ENCODE data around the gene ANKRD34B. TPM values are rescaled to one million over a fixed set of nuclear protein-coding genes. Genes with fewer than 3 reads are reported as not detected.
A peak's percentile ranks its signal among the peaks of the same experiment; 100 is the strongest.

The ANKRD34B gene
- total RNA-seq, 1 donor from 2014 or later, result not detected

- FAIRE-seq, result no peak
- Histone ChIP-seq H3K27me3 (ENCODE audit: control insufficient read depth, insufficient read depth, low read length) (no peaks in the 10 kb centered on the region), H3K4me3 (ENCODE audit: low read depth, low read length) (no peak overlapping the region), H3K36me3 (ENCODE audit: control insufficient read depth, insufficient read depth, low read length) (no peaks in the 10 kb centered on the region)
- no peak for TF ChIP-seq CTCF (IDR thresholded peaks at IDR 0.05; ENCODE audit: insufficient read depth, low read length, severe bottlenecking)
- no peak for DNase-seq (ENCODE audit: low read depth)
Observed at GRCh38 chr5:80541392-80541791, 28.7 kb downstream of the ANKRD34B start.

DNA sequence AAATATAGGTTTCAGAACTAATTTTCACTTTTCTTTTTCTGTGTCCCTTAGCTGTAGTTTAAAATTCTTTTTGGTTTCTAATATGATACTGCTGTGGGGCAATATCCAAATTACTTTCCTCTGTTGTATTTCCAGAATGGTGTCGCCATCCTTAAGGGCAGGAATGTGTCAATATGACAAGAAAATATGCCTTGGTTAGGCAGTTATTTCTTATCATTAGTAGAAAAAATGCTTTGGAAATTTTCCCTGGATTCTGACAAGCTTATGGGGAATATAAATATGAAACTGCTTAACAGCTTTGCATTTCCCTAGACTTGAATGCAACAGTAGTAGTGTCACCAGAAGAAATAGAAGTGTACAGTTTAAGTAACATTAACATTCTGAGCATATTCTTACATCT is 29.4 kb downstream of the ANKRD34B start:
- TF ChIP-seq CTCF (IDR thresholded peaks at IDR 0.05; ENCODE audit: insufficient read depth, low read length, severe bottlenecking), result no peak
- no peak for FAIRE-seq

DNA sequence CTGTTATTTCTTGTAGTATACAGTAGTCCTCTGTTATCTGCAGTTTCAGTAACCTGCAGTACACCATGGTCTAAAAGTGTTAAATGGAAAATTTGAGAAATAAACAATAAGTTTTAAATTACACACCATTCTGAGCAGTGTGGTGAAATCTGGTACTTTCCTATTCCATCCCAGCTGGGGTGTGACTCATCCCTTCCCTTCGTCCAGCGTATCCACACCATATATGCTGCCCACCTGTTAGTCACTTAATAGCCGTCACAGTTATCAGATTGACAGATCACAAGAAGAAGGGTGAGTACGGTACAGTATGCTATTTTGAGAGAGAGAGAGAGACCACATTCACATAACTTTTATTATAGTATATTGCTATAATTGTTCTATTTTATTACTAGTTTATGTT is 53.3 kb downstream of the ANKRD34B start:
- H3K36me3 ChIP-seq (ENCODE audit: control insufficient read depth, insufficient read depth, low read length), result no peaks in the 10 kb centered on the region
- H3K27me3 ChIP-seq (ENCODE audit: control insufficient read depth, insufficient read depth, low read length), result no peaks in the 10 kb centered on the region
- no peak for TF ChIP-seq CTCF (IDR thresholded peaks at IDR 0.05; ENCODE audit: insufficient read depth, low read length, severe bottlenecking)
- FAIRE-seq (no peak), DNase-seq (ENCODE audit: low read depth) (peak; percentile 91)
- no peak overlapping the region for H3K4me3 ChIP-seq (ENCODE audit: low read depth, low read length)

More for the DNA sequence above, 29.4 kb downstream of the ANKRD34B start:
- Histone ChIP-seq H3K36me3 (ENCODE audit: control insufficient read depth, insufficient read depth, low read length) (no peaks in the 10 kb centered on the region), H3K27me3 (ENCODE audit: control insufficient read depth, insufficient read depth, low read length) (no peaks in the 10 kb centered on the region), H3K4me3 (ENCODE audit: low read depth, low read length) (no peak overlapping the region)
- no peak for DNase-seq (ENCODE audit: low read depth)

DNA sequence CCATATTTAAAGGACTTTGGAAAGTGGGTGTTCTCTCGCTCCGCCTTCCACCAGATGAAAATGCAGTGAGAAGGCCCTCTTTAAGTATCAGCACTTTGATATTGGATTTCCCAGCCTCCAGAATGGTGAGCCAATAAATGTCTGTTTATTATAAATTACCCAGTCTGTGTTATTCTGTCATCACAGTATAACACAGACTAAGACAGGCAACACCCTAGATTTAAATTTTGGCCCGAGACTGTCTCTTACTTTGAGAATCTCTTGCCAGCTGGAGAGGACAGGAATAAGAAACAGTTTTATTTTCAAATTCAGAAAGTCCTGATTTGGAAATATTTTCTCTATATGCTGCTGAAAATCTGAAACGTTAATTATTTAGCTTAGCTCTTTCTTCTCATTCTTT is 60.7 kb downstream of the ANKRD34B start:
- no peaks in the 10 kb centered on the region for H3K36me3 ChIP-seq (ENCODE audit: control insufficient read depth, insufficient read depth, low read length)
- no peak for TF ChIP-seq CTCF (IDR thresholded peaks at IDR 0.05; ENCODE audit: insufficient read depth, low read length, severe bottlenecking)
- no peak overlapping the region for H3K4me3 ChIP-seq (ENCODE audit: low read depth, low read length)
- no peak for DNase-seq (ENCODE audit: low read depth)
- FAIRE-seq, result no peak
- no peaks in the 10 kb centered on the region for H3K27me3 ChIP-seq (ENCODE audit: control insufficient read depth, insufficient read depth, low read length)

DNA sequence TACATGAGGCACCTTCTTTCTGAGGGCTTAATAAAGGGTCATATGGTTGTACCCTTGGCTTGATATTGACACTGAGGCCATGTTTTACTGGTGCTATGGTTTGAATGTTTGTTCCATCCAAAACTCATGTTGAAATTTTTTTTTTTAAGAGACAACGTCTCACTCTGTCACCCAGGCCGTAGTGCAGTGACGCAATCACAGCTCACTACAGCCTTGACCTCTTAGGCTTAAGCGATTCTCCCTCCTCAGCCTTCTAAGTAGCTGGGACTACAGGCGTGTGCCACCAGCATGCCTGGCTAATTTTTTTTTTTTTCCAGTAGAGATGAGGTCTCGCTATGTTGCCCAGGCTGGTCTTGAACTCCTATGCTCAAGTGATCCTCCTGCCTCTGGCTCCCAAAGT is 61.2 kb downstream of the ANKRD34B start:
- Histone ChIP-seq H3K36me3 (ENCODE audit: control insufficient read depth, insufficient read depth, low read length) (no peaks in the 10 kb centered on the region), H3K4me3 (ENCODE audit: low read depth, low read length) (no peak overlapping the region), H3K27me3 (ENCODE audit: control insufficient read depth, insufficient read depth, low read length) (no peaks in the 10 kb centered on the region)
- DNase-seq (ENCODE audit: low read depth) (no peak), FAIRE-seq (no peak)
- no peak for TF ChIP-seq CTCF (IDR thresholded peaks at IDR 0.05; ENCODE audit: insufficient read depth, low read length, severe bottlenecking)

GRCh38 chr5:80507663-80508062 is 62.4 kb downstream of the ANKRD34B start:
- H3K36me3 ChIP-seq (ENCODE audit: control insufficient read depth, insufficient read depth, low read length), result no peaks in the 10 kb centered on the region
- DNase-seq (ENCODE audit: low read depth) (no peak), FAIRE-seq (no peak)
- TF ChIP-seq CTCF (IDR thresholded peaks at IDR 0.05; ENCODE audit: insufficient read depth, low read length, severe bottlenecking), result no peak
- no peak overlapping the region for H3K4me3 ChIP-seq (ENCODE audit: low read depth, low read length)
- no peaks in the 10 kb centered on the region for H3K27me3 ChIP-seq (ENCODE audit: control insufficient read depth, insufficient read depth, low read length)

Data from bronchial epithelial cell (primary cell).